HG03025 (cell line): Measurements from ENCODE around the gene HPSE.

Experiments used
- ATAC-seq: cut with Tn5 transposase; IDR thresholded peaks from one replicate; pipeline ENCODE4 v1.9.1; 2021; ENCODE audit warnings: mild to moderate bottlenecking, moderate library complexity; ENCODE audit not compliant: unreplicated experiment, low FRiP score

HPSE gene

DNA sequence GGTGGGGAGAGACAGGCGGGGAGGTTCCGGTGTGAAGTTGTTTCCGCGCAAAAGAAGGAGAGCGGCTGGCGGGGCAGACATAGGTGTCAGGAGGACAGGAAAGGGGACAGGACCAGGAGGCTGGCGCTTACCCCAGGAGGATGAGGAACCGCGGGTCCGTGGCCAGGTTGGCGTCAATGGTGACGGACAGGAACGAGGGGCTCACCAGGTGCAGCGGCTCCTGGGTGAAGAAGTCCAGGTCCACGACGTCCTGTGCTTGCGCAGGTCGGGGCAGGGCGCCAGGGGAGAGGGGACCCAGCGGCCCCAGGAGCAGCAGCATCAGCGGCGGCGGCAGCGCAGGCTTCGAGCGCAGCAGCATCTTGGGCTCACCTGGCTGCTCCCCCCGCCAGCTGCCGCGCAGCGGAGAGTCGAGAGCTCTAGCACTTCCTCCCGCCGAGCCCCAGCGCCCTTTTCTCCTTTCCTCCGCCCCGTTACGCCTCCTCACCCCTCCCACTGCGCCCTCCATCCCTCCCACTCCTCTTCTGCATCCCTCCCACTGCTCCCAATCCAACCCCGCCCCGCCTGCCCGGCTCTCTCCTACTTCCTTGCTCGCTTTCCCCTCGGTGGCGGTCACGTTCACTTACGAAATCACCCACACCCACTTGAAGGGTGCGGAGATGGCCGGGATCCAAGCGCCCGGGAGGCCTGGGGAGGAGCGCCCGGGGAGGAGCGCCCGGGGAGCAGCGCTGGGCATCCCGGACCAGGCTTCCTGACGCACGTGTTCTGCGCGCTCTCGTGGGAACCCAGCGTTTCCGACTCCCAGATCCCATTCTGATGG is at the start of gene HPSE:
Gene HPSE (minus strand): TSS at position 424 of the 817 bp plus-strand sequence. CDS start 66 bp downstream, at position 358.
- peak; percentile 90 for ATAC-seq

DNA sequence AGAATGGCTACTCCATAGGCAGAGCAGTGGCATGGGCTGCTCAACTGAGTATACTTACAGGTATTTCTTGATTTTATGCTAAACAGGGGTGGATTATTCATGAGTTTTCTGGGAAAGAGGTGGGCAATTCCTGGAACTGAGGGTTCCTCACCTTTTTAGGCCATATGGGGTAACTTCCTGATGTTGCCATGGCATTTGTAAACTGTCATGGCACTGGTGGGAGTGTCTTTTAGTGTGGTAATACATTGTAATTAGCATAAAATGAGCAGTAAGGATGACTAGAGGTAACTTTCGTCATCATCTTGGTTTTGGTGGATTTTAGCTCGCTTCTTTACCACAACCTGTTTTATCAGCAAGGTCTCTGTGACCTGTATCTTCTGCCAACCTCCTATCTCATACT is 48.2 kb upstream of the HPSE start:
- ATAC-seq: no peak

DNA sequence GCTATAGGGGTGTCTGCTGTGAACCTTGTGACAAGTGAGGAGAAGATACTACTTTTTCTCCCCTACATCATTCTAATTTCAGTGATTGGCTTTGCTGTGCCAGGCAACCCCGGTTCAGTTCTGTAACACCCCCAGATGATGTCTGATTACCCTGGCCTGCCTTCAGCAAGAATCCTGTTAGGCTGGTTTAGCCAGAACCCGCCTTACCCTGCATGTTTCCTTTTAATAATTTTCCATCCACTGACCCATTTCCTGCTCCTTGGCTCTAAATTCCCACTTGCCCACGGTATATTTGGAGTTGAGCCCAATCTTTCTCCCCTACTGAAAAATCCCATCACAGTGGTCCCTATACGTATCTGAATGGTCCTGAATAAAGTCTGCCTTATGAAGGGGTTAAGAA is 46.5 kb upstream of the HPSE start:
- no peak for ATAC-seq

DNA sequence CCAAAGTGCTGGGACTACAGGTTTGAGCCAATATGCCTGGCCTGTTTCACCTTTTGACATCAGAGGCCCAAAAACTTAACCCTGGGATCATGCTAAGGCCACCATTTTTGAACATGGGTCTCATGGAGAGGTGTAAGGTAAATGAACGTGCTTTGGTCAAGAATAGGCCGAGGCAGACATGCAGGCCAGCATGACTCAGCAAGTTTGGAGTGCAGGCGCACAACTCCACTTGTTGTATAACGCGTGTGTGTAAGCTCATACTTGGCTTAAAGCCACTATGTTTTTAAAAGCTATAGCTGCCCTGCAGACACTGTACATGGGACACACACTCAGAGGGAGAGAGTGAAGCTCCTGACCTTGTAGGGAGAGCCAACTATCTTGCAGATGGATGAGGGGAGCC is 43.8 kb upstream of the HPSE start:
- no peak for ATAC-seq

DNA sequence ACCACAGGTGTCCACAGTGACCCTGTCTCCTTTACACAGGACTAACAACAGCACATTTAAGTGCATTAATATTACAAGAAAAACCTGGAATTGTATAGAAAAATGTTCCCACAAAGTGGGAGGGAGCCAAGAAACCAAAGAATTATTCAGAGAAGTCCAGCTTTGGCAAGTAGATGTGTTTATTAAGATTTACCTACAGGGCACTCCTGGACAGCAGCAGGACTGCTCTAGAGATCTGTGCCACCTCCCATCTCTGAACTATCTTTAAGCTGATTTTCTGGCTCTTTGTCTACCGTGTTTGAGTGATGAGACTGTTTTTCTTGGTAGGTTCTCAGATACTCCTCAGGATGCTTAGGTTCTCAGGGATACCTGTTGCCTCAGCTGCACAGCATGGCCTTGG is 38.3 kb upstream of the HPSE start:
- no peak for ATAC-seq

DNA sequence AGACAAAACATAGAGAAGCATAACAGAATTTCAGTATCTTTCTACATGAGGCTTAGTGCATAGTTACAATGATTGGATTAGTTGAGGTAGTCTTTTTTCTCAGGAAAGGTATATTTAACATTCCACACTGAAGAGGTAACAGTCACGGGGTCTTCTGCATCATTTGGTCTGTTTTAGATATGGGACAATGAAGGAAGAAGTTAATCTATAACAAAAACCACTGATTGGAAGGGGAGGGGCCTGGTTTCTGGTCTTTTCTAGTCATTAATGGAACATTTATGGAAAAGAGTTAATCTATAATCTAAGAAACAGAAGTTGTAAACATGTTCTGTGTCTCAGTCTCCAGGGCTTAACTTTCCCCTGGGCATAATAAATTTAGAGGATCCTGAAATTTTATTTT is 37.3 kb upstream of the HPSE start:
- no peak for ATAC-seq

DNA sequence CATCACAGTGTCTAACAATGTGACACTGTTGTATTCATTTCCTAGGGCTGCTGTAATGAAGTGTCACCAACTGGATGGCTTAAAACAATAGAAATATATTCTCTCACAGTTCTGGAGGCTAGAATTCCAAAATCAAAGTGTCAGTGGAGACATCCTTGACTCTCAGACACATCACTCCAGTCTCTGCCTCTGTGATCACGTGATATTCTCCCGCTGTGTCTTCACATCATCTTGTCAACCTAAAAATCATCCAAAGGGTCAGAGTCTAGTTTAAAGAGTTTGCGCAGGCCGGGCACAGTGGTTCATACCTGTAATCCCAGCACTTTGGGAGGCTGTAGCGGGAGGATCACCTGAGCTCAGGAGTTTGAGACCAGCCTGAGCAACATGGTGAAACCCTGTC is 36.6 kb upstream of the HPSE start:
- ATAC-seq: no peak

DNA sequence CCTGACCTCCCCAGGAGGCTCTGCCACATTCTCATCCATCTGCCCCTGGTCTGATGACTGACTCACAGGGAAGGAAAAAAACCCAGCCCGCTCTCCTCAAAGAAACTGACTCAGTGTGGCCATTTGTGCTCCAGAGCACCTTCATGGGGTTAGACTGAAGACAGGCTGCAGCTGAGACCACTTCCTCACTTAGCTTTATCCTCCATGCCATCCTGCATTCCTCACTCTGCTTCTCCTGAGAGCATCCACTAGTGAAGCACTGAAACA is 35.9 kb upstream of the HPSE start:
- no peak for ATAC-seq

DNA sequence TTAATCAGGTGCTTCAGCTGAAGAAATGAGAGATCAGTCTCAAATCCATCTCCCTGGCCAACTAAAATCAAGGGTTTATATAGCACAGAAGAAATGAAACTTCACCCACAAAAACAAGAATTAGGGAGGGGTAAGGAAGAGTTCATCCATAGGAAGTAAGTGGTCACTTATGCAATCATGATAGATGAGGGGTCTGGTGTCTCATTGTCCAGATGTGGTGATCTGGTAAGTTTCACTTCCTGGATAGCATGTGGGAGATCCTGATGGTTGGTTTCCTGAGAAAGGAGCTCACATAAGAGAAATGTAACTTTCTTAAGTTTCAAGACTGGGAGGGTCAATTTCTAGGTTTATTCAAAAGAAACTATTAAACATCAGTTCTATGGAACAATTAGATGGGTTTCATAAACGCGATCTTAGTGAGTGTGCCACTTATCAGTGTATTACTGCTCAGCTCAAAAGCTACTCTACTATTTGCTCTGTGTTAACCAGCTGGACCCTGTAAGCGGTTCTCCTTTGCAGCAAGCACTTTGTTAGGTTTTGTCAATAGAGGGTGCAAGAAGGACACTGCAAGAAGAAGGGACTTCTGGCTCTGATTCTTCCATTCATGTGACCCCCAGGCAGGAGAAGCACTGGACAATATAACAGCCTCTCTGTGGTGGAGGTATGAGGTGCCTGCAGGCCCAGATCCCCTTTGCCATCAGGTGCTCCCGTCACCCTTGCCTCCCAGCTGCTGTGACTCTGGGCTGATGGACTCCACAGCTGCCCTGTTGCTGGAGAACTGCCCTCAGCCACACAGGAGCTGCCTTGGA is 35.4 kb upstream of the HPSE start:
- no peak for ATAC-seq

DNA sequence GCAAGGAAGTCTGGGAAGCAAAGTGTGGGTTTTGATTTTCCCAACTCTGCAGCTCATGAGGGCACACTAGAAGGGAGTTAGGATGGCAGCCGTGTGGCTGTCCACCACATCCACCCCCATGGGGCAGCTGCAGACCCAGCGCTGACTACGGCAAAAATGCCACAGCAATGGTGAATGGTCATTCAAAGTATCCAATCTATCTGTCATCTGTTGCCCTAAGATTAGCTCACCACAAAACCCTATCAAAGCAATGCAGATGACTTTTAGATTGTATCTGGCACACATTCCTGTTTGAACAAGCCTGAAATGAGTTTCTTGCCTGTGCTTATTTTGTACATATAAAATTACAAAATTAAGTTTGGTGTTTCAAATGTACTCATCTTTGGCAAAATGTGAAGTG is 29.7 kb upstream of the HPSE start:
- no peak for ATAC-seq

DNA sequence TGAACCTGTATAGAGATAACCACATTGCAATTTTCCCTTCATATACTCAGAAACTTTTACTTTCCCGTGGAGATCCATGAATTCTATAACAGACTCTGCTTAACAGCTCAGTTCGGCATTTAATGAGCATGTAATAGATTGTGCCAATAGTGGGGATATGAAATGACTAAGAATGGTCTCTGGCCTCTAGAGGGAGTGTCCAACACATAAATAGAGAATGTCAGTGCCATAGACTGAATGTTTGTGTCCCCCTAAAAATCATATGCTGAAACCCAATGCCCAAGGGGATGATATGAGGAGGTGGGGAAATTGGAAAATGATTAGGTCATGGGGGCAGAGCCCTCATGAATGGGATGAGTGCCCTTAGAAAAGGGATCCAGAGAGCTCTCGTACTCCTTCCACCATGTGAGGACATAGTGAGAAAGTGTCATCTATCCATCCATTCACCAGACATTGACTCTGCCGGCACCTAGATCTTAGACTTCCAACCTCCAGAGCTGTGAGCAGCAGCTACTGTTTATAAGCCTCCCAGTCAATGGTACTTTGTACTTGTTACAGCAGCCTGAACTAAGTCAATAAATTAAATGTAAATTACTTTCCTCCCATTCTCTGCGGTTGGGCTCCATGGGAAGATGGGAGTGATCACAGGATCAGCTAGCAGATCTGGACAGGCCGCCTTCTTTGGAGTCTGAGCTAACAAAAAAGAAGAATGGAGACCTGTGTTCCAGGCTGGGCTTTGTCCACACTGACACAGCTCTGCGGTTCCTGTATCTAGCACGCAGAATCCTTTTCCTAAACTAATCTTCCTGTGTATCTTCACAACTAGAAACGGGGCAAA is 28.1 kb upstream of the HPSE start:
- ATAC-seq: no peak

DNA sequence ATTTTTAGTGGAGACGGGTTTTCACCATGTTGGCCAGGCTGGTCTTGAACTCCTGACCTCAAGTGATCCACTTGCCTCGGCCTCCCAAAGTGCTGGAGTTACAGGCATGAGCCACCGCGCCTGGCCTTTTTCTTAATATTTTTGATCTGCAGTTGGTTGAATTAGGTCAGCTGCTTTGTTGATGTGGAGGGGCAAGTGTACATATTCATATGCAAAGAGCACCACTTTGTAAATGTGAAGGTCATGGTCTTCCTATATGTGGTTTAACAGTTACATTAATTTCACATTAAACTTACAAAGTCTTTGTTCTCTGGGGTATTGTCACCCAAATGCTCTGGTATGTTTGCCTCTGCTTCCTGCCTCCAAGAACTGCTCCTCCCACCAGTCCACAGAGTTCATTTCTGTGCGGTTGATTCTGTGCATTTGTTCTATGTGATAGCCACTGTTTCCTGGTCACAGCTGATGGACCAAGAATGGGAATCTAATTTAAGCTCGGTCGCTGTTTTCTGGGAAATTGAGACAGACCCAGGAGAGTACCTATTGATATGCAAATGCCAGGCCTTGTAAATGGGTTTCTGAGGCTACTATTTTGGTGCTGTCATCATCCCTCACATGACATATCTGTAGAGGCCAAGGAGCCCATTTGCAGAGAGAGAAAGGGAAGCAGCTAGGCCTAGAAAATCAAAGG is 26.9 kb upstream of the HPSE start:
- ATAC-seq: no peak

DNA sequence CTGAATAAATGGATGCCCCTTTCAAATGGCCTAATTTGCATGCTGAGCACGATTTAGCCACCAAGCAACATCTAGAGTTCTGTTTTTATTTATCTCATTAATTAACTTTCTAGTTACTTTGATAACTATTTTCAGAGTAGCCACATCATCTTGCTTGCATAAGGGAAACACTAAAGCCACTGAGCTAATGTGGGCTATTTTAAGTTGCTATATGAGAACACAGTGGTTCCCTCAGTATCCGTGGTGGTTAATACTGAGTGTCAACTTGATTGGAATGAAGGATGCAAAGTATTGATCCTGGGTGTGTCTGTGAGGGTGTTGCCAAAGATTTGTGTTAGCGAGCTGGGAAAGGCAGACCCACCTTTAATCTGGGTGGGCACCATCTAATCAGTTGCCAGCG is 25.4 kb upstream of the HPSE start:
- no peak for ATAC-seq

DNA sequence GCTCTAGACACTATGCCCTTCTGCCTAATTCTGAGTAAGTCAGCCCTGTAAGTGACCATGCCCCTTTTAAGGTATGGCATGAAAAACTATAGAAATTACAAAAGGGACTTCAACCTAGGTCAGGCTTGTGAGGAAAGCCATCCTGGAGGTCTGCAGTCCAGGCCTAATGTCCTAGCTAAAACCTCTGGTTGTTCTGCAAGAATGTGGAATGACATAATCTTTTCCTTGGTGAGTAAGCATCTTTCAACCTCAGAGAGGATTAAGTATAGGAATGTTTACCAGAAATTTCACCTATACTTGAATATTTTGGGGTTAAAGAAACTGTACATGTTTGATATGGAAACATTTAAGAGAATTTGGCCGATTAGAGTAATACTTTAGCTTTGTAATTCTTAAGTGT is 23.8 kb upstream of the HPSE start:
- no peak for ATAC-seq

DNA sequence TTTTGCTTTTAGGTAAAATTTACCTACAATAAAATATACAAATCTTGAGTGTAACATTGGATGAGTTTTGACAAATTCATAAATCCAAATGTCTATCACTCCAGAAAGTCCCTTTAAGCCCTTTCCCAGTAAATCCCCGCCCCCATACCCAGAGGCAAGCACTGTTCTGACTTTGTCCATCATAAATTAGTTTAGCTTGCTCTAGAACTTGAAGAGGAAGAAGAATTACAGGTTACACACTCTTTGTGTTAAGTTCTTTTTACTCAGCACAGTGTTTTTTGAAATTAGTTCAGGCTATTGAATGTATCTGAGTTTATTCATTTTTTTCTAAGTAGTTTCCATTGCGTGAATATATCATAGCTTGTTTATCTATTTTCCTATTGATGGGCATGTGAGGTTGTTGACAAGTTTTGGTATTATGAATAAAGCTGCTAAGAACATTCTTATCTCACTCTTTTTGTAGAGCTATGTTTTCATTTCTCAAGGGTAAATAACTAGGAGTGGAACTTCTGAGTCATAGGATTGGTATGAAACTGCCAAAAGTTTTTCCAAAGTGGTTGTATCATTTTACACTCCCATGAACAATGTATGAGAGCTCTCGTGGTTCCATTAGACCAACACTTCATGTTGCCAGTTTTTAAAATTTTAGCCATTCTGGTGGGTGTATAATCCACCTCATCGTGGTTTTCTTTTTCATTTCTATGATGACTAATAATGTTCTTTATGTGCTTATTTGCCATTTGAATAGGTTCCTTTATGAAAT is 22.4 kb upstream of the HPSE start:
- no peak for ATAC-seq

DNA sequence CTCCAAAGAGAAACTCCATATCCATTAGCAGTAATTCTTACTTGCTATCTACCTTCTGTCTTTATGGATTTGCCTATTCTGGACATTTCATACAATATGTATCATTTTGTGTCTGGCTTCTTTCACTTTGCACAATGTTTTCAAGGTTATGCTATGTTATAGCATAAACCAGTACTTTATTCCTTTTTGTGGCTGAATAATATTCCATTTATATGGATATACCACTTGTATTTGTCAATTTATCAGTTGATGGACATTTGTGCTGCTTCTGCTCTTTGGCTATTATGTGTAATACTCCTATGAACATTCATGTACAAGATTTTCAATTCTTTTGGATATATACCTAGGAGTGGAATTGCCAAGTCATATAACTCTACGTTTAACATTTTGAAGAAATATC is 18.9 kb upstream of the HPSE start:
- ATAC-seq: no peak

DNA sequence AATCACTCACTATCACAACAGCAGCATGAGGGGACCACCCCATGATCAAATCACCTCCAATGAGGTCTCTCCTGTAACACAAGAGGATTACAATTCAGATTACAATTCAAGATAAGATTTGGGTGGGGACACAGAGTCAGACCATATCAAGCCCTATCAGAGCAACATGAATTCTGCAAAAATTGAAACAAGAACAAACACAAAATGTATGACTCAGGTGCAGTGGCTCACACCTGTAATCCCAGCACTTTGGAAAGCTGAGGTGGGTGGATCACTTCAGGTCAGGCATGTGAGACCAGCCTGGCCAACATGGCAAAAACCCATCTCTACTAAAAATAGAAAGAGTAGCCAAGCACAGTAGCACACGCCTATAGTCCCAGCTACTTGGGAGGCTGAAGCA is 13.4 kb upstream of the HPSE start:
- no peak for ATAC-seq

DNA sequence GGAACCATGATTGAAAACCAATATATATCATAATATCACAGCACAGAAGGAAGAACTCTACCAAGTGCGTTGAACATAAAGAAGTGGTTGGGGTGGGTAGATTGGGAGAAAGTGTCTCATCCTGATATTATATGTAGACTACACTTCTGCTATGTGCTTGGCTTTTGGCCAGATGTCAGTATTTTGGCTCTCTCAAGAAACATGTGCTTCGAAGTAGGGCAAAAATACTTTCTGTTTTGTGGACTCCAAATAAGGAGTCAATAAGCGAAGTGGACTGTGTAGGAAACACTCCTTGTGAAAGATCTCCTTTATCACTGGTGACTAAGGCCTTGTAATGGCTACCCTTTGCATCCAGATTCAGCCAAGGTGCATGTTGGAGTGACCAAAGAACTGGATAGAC is 7.8 kb upstream of the HPSE start:
- ATAC-seq: no peak

DNA sequence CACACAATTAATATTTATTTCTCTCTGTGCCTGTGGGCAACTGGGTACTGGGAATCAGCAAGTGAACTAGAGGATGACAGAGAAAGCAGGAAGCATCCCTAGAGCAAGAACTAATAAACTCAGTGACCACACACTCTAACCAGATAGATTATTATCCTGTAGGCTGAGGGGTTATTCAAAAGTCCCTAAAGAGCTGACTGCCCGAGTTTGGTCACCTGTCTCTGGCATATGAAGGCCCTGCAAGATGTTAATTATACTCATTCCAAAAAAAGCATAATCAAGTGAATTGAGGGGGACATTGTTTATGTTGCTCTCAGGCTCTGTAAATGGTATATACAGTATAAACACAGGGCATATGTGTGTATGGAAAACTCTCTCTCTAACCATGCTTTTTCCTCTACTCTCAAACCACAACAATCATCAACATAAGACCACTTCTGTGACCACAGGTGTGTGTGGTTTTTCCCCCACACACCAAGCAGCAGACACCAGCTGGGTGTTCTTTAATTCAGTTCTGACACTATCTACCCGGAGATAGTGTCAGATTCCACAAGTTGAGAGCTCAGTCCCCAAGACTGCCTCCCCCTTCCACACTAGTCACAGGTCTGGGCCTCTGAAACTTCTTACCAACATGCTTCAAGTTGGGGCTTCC is 6.2 kb upstream of the HPSE start:
- ATAC-seq: no peak

DNA sequence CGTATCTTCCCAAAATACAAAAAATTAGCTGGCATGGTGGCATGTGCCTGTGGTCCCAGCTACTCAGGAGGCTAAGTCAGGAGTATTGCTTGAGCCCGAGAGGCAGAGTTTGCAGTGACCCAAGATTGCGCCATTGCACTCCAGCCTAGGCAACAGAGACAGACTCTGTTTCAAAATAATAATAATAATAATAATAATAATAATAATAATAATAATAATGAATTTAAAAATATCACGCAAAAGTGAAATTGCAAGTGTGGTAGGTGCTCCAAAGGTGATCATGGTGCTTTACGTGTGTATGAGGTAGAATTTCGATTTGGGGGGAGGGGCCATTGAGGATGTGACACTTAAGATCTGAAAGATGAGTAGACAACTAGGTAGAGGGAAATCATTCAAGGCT is 4.9 kb upstream of the HPSE start:
- no peak for ATAC-seq
